Kidney (tissue), 14 donors: ENCODE data around the gene CD200R1L. TPM values are rescaled to one million over a fixed set of nuclear protein-coding genes. Genes with fewer than 3 reads are reported as not detected.
A peak's percentile ranks its signal among the peaks of the same experiment; 100 is the strongest.

Experiments used
- DNase-seq, 5 donors: peaks; one replicate each; pipeline ENCODE4 v3.0.0-alpha.2; 2013 to 2020
- FAIRE-seq: peaks from 2 replicates; lab custom pipeline; 2012; peaks lifted over from hg19 to GRCh38; lab: Jason Lieb, UNC
- H3K27ac ChIP-seq, 2 donors: one replicate each; pipeline ENCODE4 v1.7.0; 2013; ENCODE audit warnings: low read depth in 2 of 2, low read length in 2 of 2, inconsistent platforms in 1 of 2
- H3K27me3 ChIP-seq: one replicate; pipeline ENCODE4 v1.7.1; 2013; ENCODE audit warnings: low read length, inconsistent platforms; ENCODE audit not compliant: control insufficient read depth, insufficient read depth
- H3K36me3 ChIP-seq, 3 donors: one replicate each; pipeline versions ENCODE4 v1.7.0 to v1.7.1; 2013; ENCODE audit warnings: low read length in 3 of 3, control low read depth in 1 of 3, inconsistent platforms in 1 of 3; ENCODE audit not compliant: insufficient read depth in 3 of 3, control insufficient read depth in 2 of 3
- H3K4me1 ChIP-seq, 3 donors: one replicate each; pipeline versions ENCODE4 v1.7.0 to v1.7.1; 2013; ENCODE audit warnings: low read length in 3 of 3, inconsistent platforms in 1 of 3, low read depth in 1 of 3; ENCODE audit not compliant: control insufficient read depth in 2 of 3, insufficient read depth in 2 of 3
- H3K4me3 ChIP-seq, 3 donors: one replicate each; pipeline versions ENCODE4 v1.7.0 to v1.8.1; 2013; ENCODE audit warnings: low read length in 3 of 3, control low read depth in 1 of 3, inconsistent platforms in 1 of 3
- H3K9ac ChIP-seq, 3 donors: one replicate each; pipeline versions ENCODE4 v1.7.0 to v1.7.1; 2013; ENCODE audit warnings: low read length in 3 of 3, control low read depth in 1 of 3, inconsistent platforms in 1 of 3
- H3K9me3 ChIP-seq, 3 donors: one replicate each; pipeline versions ENCODE4 v1.7.0 to v1.7.1; 2013; ENCODE audit warnings: low read length in 3 of 3, control low read depth in 1 of 3, inconsistent platforms in 1 of 3; ENCODE audit not compliant: control insufficient read depth in 2 of 3, insufficient read depth in 1 of 3
- intact Hi-C: fragments of 100-400 bp; cut with DNase I; formaldehyde crosslinking; loops from one replicate; pipeline ENCODE4 v1.11.1; 2022
- polyA plus RNA-seq: library from polyadenylated mRNA; stranded (reverse); fragments of 350-450 nt; fragmentation: Illumina TruSeq; extraction: RNeasy Lipid Tissue Mini Kit (QIAGEN cat#74804); gene quantifications from one replicate; pipeline ENCODE4 v1.2.3, GENCODE V29; 2014; ENCODE audit warnings: low read depth, low replicate concordance; ENCODE audit not compliant: insufficient read depth
- total RNA-seq: library from RNA; stranded (reverse); fragmentation: NEBNext Ultra II Directional; extraction: Animal tissue kit (Norgen Biotek cat#: 25700); gene quantifications from one replicate; pipeline ENCODE4 v1.2.1, GENCODE V29; 2021
- TF ChIP-seq, protein P1 (sequence below): IDR thresholded peaks from 3 replicates; pipeline ENCODE4 v1.5.1; 2012; ENCODE audit warnings: mild to moderate bottlenecking, moderate library complexity, borderline replicate concordance; ENCODE audit not compliant: insufficient read depth; ENCODE audit errors: extremely low read depth
- donor health status: control.
- donor health status: control.
- donor health status: control.
- donor health status: control.
- donor health status: control.
- donor health status: DM: yes; HTN: yes; CAD: no.
- donor health status: Normal renal cell carcinoma (clear cell type).

The CD200R1L gene
- total and polyA plus RNA-seq, 2 donors from 2014 or later: not detected

- no peak overlapping the region for H3K27ac ChIP-seq
- FAIRE-seq: no peak
- no peaks in the 10 kb centered on the region for H3K4me1 ChIP-seq
- no peaks in the 10 kb centered on the region for H3K27me3 ChIP-seq
- no peaks in the 10 kb centered on the region for H3K36me3 ChIP-seq
- DNase-seq: no peak
- H3K9ac ChIP-seq: no peak overlapping the region
- TF ChIP-seq, protein P1, sequence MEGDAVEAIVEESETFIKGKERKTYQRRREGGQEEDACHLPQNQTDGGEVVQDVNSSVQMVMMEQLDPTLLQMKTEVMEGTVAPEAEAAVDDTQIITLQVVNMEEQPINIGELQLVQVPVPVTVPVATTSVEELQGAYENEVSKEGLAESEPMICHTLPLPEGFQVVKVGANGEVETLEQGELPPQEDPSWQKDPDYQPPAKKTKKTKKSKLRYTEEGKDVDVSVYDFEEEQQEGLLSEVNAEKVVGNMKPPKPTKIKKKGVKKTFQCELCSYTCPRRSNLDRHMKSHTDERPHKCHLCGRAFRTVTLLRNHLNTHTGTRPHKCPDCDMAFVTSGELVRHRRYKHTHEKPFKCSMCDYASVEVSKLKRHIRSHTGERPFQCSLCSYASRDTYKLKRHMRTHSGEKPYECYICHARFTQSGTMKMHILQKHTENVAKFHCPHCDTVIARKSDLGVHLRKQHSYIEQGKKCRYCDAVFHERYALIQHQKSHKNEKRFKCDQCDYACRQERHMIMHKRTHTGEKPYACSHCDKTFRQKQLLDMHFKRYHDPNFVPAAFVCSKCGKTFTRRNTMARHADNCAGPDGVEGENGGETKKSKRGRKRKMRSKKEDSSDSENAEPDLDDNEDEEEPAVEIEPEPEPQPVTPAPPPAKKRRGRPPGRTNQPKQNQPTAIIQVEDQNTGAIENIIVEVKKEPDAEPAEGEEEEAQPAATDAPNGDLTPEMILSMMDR: no peak
- intact Hi-C loops: no loop called here
- H3K9me3 ChIP-seq: peaks cover 0 to 5% (median 2%) of the 10 kb centered on the region in 3 donors
- H3K4me3 ChIP-seq: no peak overlapping the region
Observed at GRCh38 chr3:112845772-112846171, 892 bp downstream of the CD200R1L start.

DNA sequence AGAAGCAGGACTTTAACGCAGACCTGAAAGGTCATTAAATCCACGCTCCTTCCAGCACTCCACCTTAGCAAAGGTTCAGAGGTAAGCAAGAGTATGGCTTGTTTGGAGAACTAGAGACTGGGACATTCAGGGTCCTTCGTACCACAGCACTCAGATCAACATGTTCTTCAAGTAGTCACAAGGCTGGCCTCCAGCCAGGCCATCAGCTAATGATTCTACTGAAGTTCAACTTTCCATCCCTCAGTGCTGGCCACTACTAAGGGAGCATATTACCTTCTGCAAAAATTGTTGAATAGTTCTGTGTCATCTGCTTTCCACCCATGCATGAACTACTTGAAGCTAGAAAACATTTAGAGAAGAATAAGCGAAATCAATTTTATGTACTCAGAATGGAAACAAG, 17.6 kb downstream of the CD200R1L start:
- intact Hi-C loops: no loop called here
- DNase-seq: no peak
- Histone ChIP-seq H3K27me3 (no peaks in the 10 kb centered on the region), H3K36me3 (no peaks in the 10 kb centered on the region), H3K4me3 (no peak overlapping the region), H3K27ac (no peak overlapping the region), H3K4me1 (no peaks in the 10 kb centered on the region), H3K9me3 (no peaks in the 10 kb centered on the region), H3K9ac (no peak overlapping the region)
- TF ChIP-seq, protein P1: no peak
- no peak for FAIRE-seq

GRCh38 chr3:112822064-112823055, 24.3 kb downstream of the CD200R1L start:
- Histone ChIP-seq H3K27me3 (no peaks in the 10 kb centered on the region), H3K9me3 (no peaks in the 10 kb centered on the region), H3K9ac (no peak overlapping the region), H3K4me1 (peaks cover 0 to 10% (median 8%) of the 10 kb centered on the region in 3 donors), H3K27ac (no peak overlapping the region), H3K4me3 (peak overlapping the region in 2 of 3 donors; percentile 11 to 25), H3K36me3 (no peaks in the 10 kb centered on the region)
- FAIRE-seq (no peak), DNase-seq (peak in 1 of 5 donors; percentile 37)
- intact Hi-C loops: no loop called here
- TF ChIP-seq, protein P1: no peak
